HG03342 (cell line): ENCODE results near the gene KIRREL3.

Source experiments
- ATAC-seq: cut with Tn5 transposase; IDR thresholded peaks from one replicate; pipeline ENCODE4 v1.9.1; 2021; ENCODE audit warnings: mild to moderate bottlenecking, moderate library complexity; ENCODE audit not compliant: unreplicated experiment

The KIRREL3 gene

DNA sequence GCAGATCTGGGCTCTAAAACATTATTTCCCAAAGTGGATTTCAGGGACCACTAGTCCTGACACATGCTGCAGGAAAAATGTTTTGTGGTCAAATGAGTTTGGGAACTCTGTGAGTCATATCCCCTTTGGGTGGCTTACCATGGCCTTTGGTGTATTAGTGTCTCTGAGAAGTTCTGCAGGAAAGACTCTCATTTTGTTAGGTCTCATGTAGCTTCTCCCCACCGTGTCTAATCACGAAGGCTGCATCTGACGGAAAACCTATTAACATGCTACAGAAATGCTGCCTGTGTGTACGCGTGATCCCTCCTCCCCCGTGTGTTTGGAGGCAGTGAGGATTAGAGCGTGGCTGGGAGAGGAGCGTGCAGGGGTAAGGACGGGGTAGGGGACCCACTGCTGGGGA lies 453.4 kb downstream of the KIRREL3 start:
- ATAC-seq: no peak

DNA sequence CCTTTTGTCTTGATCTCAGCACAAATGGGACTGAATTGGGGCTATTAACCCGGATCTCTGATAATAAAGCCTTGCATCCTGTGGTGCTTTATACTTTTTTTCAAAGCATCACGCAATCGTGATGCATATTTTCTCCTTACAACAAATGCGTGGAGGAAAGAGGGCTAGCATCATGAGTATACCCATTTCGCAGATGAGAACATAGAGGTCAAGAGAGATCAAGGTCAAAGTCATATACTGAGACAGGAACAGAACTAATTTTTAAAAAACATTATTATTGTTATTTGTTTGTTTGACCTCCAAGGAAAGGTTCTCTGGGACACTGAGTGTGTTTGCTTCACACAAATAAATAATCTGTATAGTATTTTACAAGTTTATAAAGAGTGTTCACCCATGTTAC lies 453.9 kb downstream of the KIRREL3 start:
- ATAC-seq: no peak

- no peak for ATAC-seq
Measured at GRCh38 chr11:126546191-126546590, 454.4 kb downstream of the KIRREL3 start.

- ATAC-seq: no peak
Measured at GRCh38 chr11:126545057-126545555, 455.5 kb downstream of the KIRREL3 start.

DNA sequence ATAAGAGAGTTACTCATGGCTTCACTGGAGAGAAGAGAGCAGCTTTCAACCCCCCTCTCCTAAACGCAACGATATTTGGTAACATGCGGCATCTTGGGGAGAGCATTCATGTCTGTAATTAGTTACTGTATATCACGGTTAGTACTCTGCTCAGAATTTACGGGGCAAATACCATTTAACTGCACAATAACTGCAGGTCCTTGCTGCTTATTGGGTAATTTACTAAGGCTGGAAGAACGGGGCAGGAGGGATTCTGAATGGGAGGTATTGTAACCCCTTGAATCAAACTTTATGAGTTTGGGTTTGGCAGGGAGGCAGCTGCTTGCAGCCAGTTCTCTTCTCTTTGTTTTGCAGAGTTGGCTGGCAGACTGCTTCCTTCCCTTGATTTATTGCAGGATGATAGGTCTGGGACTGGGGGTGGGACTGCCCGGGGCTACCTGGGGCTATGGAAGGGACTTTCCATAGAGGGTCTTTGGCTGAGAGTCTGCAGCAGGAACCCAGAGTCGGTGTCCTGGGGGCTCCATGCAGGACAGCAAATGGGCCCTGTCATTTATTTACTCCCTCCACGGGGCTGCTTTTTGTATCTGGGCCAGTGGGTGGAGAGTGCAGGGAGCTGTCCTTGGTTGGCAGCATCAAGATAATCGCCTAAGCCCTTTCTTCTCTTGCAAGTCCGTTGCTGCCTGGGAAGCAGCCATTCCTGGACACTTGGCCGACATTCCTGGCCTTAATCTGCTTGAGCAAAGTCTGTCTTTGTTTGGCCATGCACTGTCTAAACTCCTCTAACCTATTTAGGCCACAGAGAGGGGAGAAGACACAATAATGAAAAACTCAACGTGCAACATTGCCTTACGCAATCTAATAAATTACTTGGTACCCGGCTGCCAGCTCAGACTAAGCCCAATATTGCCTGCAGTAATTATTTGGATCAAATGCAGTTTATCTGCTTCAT lies 456.2 kb downstream of the KIRREL3 start:
- ATAC-seq: no peak

- ATAC-seq: no peak
Measured at GRCh38 chr11:126543691-126544090, 456.9 kb downstream of the KIRREL3 start.

- no peak for ATAC-seq
Measured at GRCh38 chr11:126542334-126543015, 458.1 kb downstream of the KIRREL3 start.

- no peak for ATAC-seq
Measured at GRCh38 chr11:126538071-126538470, 462.5 kb downstream of the KIRREL3 start.

DNA sequence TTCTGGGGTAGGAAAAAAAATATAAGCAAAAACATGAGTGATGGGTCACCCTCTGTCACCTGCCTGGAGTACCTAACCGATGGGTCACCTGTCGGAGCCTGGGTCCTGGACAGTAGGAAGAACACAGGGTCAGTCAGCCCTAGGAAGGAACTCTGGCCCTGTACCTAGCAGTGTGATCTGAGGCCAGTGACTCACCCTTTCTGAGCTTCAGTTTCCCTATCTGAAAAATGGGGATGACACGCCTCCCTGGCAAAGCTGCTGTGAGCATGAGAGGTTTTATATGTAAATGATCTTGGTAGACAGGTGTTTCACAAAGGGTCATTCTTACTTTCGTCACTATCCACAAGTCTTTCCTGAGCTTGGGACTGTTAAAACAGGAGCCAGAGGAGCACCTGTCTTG lies 463.1 kb downstream of the KIRREL3 start:
- ATAC-seq: no peak

DNA sequence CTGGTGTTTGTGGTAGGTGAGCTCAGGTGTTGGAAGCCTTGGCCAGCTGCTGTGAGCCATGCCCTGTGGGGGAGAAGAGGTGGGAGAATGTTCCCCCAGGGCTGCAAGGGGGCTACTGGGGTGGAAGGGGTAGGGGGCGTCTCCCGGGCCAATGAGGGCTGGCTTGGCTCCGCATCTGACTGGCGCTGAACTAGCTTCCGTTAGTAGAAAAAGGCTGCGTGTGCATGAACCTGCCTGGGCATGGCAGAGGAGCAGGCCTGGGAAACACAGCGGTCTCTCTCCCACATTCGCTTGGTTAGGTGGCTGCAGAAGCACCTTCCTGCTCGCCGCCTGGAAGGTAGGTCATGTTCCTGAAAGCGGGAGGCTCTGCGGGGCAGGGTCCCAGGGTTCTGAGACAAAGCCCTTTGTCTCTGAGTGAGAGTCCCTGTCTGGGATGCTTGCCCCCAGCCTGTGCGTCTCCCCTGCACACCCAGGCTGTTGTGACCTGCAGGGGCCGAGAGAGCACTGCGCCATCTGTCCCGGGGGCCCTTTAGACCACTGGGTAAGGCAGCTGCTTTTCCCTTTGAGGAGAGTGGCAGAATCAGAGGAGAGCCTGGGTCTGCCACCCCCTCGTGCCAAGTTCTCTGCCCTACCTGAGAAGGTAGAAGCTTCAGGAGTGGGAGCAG lies 466.3 kb downstream of the KIRREL3 start:
- no peak for ATAC-seq

DNA sequence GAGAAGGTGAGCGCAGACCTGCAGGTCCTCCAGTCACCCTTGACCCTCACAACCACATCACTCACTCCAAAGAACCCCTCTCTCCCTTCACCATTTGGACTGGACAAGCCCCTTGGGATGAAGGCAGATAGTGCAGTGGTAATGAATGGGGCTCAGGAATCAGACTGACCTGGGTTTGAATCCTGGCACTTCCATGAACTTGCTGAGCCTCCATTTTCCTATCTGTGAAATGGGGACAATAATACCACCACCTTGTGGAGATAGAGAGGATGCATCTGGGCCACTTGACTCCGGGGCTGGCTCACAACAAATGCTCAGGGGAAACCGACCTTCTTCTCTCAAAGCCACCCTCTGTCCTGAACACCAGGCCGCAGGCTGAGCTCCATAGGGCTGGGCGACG lies 467.0 kb downstream of the KIRREL3 start:
- no peak for ATAC-seq

- ATAC-seq: no peak
Measured at GRCh38 chr11:126530416-126530815, 470.2 kb downstream of the KIRREL3 start.

GRCh38 chr11:126529037-126529436 lies 471.5 kb downstream of the KIRREL3 start:
- no peak for ATAC-seq

DNA sequence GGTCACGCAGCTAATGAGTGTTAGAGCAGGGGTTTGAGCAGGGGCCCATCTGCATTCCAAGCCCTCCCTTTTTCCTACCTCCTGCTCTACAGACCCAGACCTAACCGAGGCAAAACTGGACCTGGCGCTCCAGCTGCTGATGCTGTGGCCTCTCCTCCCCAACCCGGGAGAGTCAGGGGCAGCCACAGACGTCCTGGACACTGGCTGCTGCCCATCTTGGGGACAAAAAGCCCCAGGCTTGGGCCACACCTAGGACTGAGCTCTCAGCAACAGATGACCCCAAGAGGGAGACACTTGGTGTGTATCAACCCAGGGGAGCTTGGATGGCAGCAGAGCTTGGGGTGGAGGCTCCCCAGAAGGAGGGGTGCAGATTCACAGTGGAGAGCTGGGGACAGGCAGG lies 472.5 kb downstream of the KIRREL3 start:
- ATAC-seq: no peak

- no peak for ATAC-seq
Measured at GRCh38 chr11:126527651-126528050, 472.9 kb downstream of the KIRREL3 start.

DNA sequence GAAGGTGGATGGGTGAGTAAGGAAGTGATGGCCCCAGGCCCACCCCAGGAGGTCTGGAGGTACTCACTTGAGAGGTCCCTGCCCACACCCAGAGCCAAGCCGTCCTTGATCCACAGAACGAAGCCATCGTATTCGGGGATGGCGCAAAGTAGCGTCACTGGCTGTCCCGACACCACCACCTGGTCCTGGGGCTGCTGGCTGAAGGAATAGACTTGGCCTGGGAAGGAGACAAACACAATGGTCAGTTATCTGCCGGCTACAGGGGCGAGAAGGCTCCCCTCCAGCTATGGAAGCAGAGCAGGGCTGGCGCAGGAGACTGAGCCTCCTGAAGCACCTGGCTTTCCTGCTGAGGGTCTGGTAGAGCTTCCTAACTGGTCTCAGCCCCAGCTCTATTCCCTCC lies 474.1 kb downstream of the KIRREL3 start:
- no peak for ATAC-seq

DNA sequence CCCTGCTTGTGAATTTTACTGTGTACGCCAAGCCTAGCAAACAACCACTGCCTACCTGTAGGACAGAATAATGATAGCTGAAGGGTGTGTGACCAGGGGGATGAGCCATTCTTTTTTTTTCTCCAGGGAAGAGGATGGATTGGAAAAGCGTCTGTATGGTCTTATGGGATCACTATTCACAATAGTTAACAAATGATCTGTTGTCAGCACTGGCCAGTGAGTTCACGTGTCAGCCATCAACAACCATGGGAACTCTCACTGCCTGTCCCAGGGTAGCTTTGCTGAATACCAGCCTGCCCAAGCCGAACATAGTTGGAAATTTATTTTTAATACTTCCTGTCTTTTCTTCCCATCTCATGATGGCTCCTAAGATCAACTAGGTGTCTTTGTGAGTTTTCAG lies 474.9 kb downstream of the KIRREL3 start:
- ATAC-seq: no peak

DNA sequence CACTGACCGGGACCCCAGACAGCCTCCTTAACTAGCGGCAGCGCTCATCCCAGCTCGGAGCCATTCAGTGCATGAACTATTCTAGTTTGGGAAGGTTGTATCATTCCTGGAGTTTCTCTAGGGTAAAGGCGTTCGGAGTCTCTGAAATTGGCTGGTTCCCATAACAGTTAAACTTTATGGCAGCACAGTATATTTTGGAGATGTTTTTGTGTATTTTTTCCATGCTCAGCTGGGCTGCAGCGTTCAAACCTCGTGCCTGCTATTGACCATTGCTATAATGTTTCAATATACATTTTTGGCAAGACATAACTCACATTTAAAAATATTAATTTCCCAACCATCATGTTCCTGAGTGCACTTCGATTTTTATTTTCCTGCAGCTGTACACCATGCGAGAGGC lies 475.4 kb downstream of the KIRREL3 start:
- ATAC-seq: no peak

DNA sequence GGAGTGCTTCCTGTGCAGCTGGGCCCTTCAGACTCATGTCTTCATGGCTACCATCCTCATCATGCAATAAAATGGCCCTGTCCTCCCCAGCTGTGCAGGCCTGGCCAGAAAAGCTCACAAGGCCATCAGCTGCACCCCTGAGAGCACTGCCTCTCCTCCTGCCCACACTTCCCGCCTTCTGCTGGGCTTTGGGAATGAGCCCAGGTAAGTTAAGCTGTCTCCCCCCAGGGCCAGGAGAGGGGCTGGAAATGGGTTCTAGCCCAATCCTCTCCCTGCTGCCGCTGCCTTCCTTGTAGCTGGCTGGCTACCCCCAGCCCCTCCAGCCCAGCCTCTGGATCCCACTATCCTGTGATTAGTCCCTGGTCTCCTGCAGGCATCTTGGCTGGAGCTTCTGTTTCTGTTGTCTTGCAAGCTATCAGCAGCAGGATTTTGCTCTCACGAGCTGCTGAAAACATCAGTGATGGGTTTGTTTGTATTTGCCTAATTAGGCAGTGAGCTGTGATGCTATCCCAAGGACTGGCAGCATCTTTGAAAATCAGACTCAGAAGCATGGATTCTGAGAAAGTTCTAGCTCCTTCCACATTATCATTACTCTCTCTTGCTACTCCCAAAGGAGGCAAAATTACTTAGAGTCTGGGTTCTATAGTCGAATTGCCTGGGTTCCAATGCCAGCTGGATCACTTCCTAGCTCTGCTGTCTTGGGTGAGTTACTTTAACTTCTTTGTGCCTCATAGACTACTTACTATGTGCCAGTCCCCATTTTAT lies 476.9 kb downstream of the KIRREL3 start:
- ATAC-seq: no peak

GRCh38 chr11:126522606-126523005 lies 478.0 kb downstream of the KIRREL3 start:
- no peak for ATAC-seq

DNA sequence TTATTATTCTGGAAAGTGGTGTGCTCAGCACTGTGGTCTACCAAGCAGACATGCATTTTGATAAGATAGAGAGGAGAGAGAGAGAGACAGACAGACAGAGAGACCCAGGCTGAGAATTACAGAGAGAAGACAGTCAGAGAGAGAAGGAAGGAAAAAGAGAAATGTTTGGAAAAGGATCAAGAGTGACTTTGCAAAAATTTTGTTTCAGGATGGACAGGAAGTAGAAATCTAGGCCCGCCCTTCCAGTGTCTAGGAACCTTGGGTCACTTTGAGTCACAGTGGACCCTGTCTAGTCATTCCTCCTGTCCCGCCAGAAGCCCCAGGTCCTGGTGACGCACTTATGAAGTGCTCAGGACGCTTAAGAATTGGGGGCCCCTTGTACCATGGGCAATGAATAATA lies 478.4 kb downstream of the KIRREL3 start:
- ATAC-seq: no peak
